Fibroblast of lung (primary cell): ENCODE measurements around the gene PRKAG2.

ENCODE experiments used
- EZH2 ChIP-seq: IDR thresholded peaks from 2 replicates; pipeline ENCODE4 v1.5.1; 2012; ENCODE audit warnings: low read length, control low read depth, mild to moderate bottlenecking; ENCODE audit errors: missing control alignments
- TF ChIP-seq, protein P1 (sequence below), 2 donors: IDR thresholded peaks in 1 of 2; conservative IDR thresholded peaks in 1 of 2; 1 replicate in 1 of 2; 2 replicates in 1 of 2; pipeline ENCODE4 v1.5.1; 2011 to 2012; ENCODE audit warnings: low read length in 2 of 2, control low read depth in 1 of 2, inconsistent platforms in 1 of 2, low read depth in 1 of 2, mild to moderate bottlenecking in 1 of 2

DNA sequence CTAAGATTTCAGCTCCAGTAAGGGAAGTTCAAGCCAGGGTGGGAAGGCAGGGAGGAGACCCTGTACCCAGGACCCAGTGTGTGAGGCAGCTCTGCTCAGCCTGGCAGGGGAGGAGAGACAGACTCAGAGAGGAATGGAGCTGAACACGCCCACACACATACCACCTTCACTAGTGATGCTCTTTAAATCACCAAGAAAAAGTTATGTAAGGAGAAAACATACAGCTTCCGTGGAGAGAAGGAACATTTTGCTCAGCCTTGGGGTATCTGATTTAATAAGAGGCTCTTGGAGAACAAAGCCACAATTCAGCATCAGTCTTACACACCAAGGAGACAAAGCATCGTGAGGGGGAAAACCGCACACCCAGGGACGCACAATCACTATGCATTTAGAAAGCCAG lies 62.9 kb downstream of the PRKAG2 start:
- TF ChIP-seq, protein P1, sequence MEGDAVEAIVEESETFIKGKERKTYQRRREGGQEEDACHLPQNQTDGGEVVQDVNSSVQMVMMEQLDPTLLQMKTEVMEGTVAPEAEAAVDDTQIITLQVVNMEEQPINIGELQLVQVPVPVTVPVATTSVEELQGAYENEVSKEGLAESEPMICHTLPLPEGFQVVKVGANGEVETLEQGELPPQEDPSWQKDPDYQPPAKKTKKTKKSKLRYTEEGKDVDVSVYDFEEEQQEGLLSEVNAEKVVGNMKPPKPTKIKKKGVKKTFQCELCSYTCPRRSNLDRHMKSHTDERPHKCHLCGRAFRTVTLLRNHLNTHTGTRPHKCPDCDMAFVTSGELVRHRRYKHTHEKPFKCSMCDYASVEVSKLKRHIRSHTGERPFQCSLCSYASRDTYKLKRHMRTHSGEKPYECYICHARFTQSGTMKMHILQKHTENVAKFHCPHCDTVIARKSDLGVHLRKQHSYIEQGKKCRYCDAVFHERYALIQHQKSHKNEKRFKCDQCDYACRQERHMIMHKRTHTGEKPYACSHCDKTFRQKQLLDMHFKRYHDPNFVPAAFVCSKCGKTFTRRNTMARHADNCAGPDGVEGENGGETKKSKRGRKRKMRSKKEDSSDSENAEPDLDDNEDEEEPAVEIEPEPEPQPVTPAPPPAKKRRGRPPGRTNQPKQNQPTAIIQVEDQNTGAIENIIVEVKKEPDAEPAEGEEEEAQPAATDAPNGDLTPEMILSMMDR (conservative IDR thresholded peaks at IDR 0.05 in 1 of 2, IDR thresholded peaks at IDR 0.05 in 1 of 2; ENCODE audit: low read depth in 1 of 2, low read length in 2 of 2), result no peak
- TF ChIP-seq EZH2, result no peak
